GM12878 (cell line): ENCODE results near the gene CCSER1. TPM values are rescaled to one million over a fixed set of nuclear protein-coding genes. Genes with fewer than 3 reads are reported as not detected.

Experiments used
- ATAC-seq: fragments of 200-7000 bp; cut with Tn5 transposase; 3 replicates; pipeline ENCODE4 v1.9.1; 2020; ENCODE audit warnings: mild to moderate bottlenecking, moderate library complexity
- BruUV-seq: library from RNA; stranded (reverse); fragments of 400-500 nt; replicated peaks from 2 replicates; lab custom pipeline; 2021; lab: Mats Ljungman, UMichigan
- CTCF ChIA-PET: fragments of 300-600 bp; sonication (Branson Sonifier 250); formaldehyde crosslinking; extraction: SDS; loops from one replicate; lab custom pipeline; 2021; ENCODE audit warnings: inconsistent platforms; lab: Yijun Ruan, JAX
- POLR2A ChIA-PET: fragments of 350-600 bp; formaldehyde crosslinking; extraction: SDS; loops from one replicate; lab custom pipeline; 2021; ENCODE audit warnings: inconsistent platforms; lab: Charles Lee
- RAD21 ChIA-PET: fragments of 300-600 bp; sonication (Branson Sonifier 250); formaldehyde crosslinking; loops from one replicate; lab custom pipeline; 2023; ENCODE audit warnings: antibody characterized with exemption; ENCODE audit not compliant: unreplicated experiment; lab: Charles Lee
- SMC1A ChIA-PET: fragments of 300-600 bp; sonication (Branson Sonifier 250); formaldehyde crosslinking; loops from one replicate; lab custom pipeline; 2023; ENCODE audit not compliant: unreplicated experiment, uncharacterized antibody; lab: Charles Lee
- DNase-seq: peaks from one replicate; pipeline ENCODE4 v3.0.0-alpha.2; 2011; ENCODE audit warnings: low read depth, low spot score
- FAIRE-seq: peaks from 3 replicates; lab custom pipeline; 2011; peaks lifted over from hg19 to GRCh38; lab: Jason Lieb, UNC
- H2AFZ ChIP-seq: 2 replicates; pipeline ENCODE4 v1.6.0; 2011; ENCODE audit warnings: low read depth, low read length, control low read depth; ENCODE audit not compliant: control insufficient read depth
- H3K27ac ChIP-seq: 2 replicates; pipeline ENCODE4 v1.5.1; 2011; ENCODE audit warnings: control low read depth; ENCODE audit not compliant: control insufficient read depth, insufficient read depth
- H3K27me3 ChIP-seq, 2 experiments: replicated peaks in 1 of 2; 2 replicates each; pipeline versions ENCODE4 v1.6.0 to v1.6.1; 2011; ENCODE audit warnings: low read length in 1 of 2; ENCODE audit not compliant: control insufficient read depth in 2 of 2, insufficient read depth in 2 of 2
- H3K36me3 ChIP-seq, 2 experiments: 2 replicates each; pipeline ENCODE4 v1.5.1; 2011; ENCODE audit warnings: low read length in 1 of 2; ENCODE audit not compliant: control insufficient read depth in 2 of 2, insufficient read depth in 2 of 2
- H3K4me1 ChIP-seq: 2 replicates; pipeline ENCODE4 v1.6.1; 2011; ENCODE audit warnings: mild to moderate bottlenecking, low read length, moderate library complexity, mixed read lengths; ENCODE audit not compliant: control insufficient read depth, insufficient read depth
- H3K4me2 ChIP-seq: 2 replicates; pipeline ENCODE4 v1.6.0; 2011; ENCODE audit warnings: control low read depth; ENCODE audit not compliant: control insufficient read depth, insufficient read depth
- H3K4me3 ChIP-seq: fragments of 200-600 bp; sonication (generic); 2 replicates; pipeline ENCODE4 v1.5.1; 2016
- H3K79me2 ChIP-seq: 2 replicates; pipeline ENCODE4 v1.6.0; 2011; ENCODE audit warnings: low read length; ENCODE audit not compliant: control insufficient read depth, insufficient read depth
- H3K9ac ChIP-seq: 2 replicates; pipeline ENCODE4 v1.8.0; 2011; ENCODE audit warnings: low read length, control low read depth, mixed read lengths; ENCODE audit not compliant: control insufficient read depth, insufficient read depth
- H3K9me3 ChIP-seq: replicated peaks from 3 replicates; pipeline ENCODE4 v1.5.1; 2011; ENCODE audit warnings: mild to moderate bottlenecking, low read length; ENCODE audit not compliant: control insufficient read depth, insufficient read depth
- H4K20me1 ChIP-seq: 2 replicates; pipeline ENCODE4 v1.6.0; 2011; ENCODE audit not compliant: control insufficient read depth, insufficient read depth
- BCL11A ChIP-seq: IDR thresholded peaks from 2 replicates; pipeline ENCODE4 v1.6.1; 2011; ENCODE audit warnings: low read depth, low read length
- ELK1 ChIP-seq: IDR thresholded peaks from 2 replicates; pipeline ENCODE4 v1.6.1; 2012; ENCODE audit warnings: low read depth, low read length, improper control_type of control experiment
- MYC ChIP-seq: IDR thresholded peaks from 2 replicates; pipeline ENCODE4 v1.6.1; 2011; ENCODE audit warnings: mild to moderate bottlenecking, low read length, moderate library complexity, inconsistent platforms; ENCODE audit not compliant: insufficient read depth, insufficient replicate concordance, insufficient read length, severe bottlenecking
- WGBS: methylation state at CpG from one replicate; pipeline ENCODE4 v1.1.6; 2016; ENCODE audit warnings: low lambda C conversion rate; ENCODE audit not compliant: insufficient replicate concordance, insufficient coverage; ENCODE audit errors: missing lambda C conversion rate; 5-methylcytosine and 5-hydroxymethylcytosine counted together
- in situ Hi-C: fragments of 300-500 bp; cut with MboI; formaldehyde crosslinking; loops from 9 replicates; pipeline ENCODE4 v1.14.3; 2018; ENCODE audit warnings: mixed read lengths
- intact Hi-C: fragments of 100-400 bp; cut with micrococcal nuclease; formaldehyde crosslinking; loops from one replicate; pipeline ENCODE4 v1.14.2; 2022; ENCODE audit not compliant: unreplicated experiment
- polyA plus RNA-seq, 11 experiments: library from polyadenylated mRNA; depleted of rRNA in 4 of 11; unstranded in 6 of 11; stranded (reverse) in 5 of 11; fragments of >200 nt; fragmentation: Nextera tagmentation in 4 of 11; fragmentation: Illumina TruSeq in 1 of 11; extraction: Ambion mirVana in 4 of 11; extraction: Trizol in 1 of 11; gene quantifications; 1 replicate in 1 of 11; 2 replicates in 10 of 11; pipeline versions ENCODE4 v1.2.1 to v1.2.3, GENCODE V29; 2011 to 2016; ENCODE audit warnings: inconsistent platforms in 2 of 11, missing spikeins in 2 of 11, low read depth in 1 of 11
- total RNA-seq, 4 experiments: library from RNA; depleted of rRNA in 3 of 4; stranded (reverse); fragments of >200 nt in 3 of 4; fragmentation: Illumina TruSeq in 1 of 4; extraction: Trizol in 1 of 4; gene quantifications; 2 replicates each; pipeline versions ENCODE4 v1.2.1 to v1.2.3, GENCODE V29; 2013 to 2021
- TF ChIP-seq, protein P1 (sequence below): fragments of 450-650 bp; IDR thresholded peaks from 2 replicates; pipeline ENCODE4 v1.6.1; 2017; ENCODE audit warnings: low read depth, mild to moderate bottlenecking, moderate library complexity

CCSER1 gene
- total and polyA plus RNA-seq, 10 of the 15 experiments (the other 5 are each of a cell fraction or from before 2014, with no cell fraction given), result 0.22 to 2.7 (median 1.0) TPM

DNA sequence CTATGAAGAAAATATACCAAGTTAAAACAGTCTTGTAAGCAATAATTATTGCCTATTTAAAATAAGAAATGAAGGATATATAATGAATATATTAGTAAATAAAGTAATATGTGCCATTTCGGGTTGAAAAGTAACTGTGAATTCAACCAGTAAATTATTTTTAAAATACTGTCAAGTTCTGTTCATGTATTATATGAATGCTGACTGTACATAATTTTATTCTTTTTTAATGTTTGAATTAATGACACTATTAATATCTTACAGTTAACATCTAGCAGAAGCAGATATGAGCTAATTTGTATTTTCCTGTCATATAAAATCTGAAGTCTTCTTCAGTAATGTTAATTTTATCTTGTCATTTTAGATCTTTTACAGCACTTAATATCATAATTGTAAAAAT lies 632.9 kb downstream of the CCSER1 start:
- RAD21 ChIA-PET, result no interaction called here
- POLR2A ChIA-PET, result interaction anchor here (0.6 kb wide), 1 partner anchor 91 kb away, joined by 5 read pairs; no protein-coding TSS in a partner anchor
- SMC1A ChIA-PET, result no interaction called here

More for the DNA sequence above, 632.9 kb downstream of the CCSER1 start:
- no TSS peak for BruUV-seq
- no peak for DNase-seq
- Histone ChIP-seq H3K9ac (no peak overlapping the region), H3K27ac (no peak overlapping the region), H3K9me3 (no peaks in the 10 kb centered on the region), H3K4me3 (no peak overlapping the region), H3K79me2 (no peaks in the 10 kb centered on the region), H3K36me3 (no peaks in the 10 kb centered on the region), H4K20me1 (no peaks in the 10 kb centered on the region), H3K4me2 (no peak overlapping the region), H3K27me3 (no peaks in the 10 kb centered on the region), H2AFZ (no peak overlapping the region), H3K4me1 (no peaks in the 10 kb centered on the region)
- no peak for FAIRE-seq
- TF ChIP-seq, protein P1, sequence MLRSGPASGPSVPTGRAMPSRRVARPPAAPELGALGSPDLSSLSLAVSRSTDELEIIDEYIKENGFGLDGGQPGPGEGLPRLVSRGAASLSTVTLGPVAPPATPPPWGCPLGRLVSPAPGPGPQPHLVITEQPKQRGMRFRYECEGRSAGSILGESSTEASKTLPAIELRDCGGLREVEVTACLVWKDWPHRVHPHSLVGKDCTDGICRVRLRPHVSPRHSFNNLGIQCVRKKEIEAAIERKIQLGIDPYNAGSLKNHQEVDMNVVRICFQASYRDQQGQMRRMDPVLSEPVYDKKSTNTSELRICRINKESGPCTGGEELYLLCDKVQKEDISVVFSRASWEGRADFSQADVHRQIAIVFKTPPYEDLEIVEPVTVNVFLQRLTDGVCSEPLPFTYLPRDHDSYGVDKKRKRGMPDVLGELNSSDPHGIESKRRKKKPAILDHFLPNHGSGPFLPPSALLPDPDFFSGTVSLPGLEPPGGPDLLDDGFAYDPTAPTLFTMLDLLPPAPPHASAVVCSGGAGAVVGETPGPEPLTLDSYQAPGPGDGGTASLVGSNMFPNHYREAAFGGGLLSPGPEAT, result no peak
- TF ChIP-seq ELK1, result no peak
- no peak for TF ChIP-seq MYC
- TF ChIP-seq BCL11A, result no peak
- CTCF ChIA-PET, result interaction anchor here (1.1 to 1.6 kb wide), 2 partner anchors 26 to 39 kb away, joined by 3 to 4 read pairs; no protein-coding TSS in a partner anchor
- no peak for ATAC-seq
- intact Hi-C loops, result no loop called here
- in situ Hi-C loops, result no loop called here
- 0% methylated on average over 1 of the region's 1 CpG for WGBS
